Measurements from ENCODE around the gene CLASP1.
"Not testable (repeated sequence)": the region's sequence is repeated elsewhere in the genome, so short reads cannot be mapped to it uniquely, and the experiment has no call there.

Gene CLASP1

GRCh38 chr2:121468936-121469335, 180.3 kb downstream of the CLASP1 start:
- no peak for DNase-seq

- DNase-seq = no peak
Measured at GRCh38 chr2:121459291-121459690, 190.0 kb downstream of the CLASP1 start.

- DNase-seq = no peak
Measured at GRCh38 chr2:121456325-121456724, 192.9 kb downstream of the CLASP1 start.

- no peak for DNase-seq
Measured at GRCh38 chr2:121455446-121455845, 193.8 kb downstream of the CLASP1 start.

GRCh38 chr2:121454549-121455090, 194.6 kb downstream of the CLASP1 start:
- DNase-seq = no peak

GRCh38 chr2:121451398-121451797, 197.9 kb downstream of the CLASP1 start:
- DNase-seq = no peak

GRCh38 chr2:121450301-121450700, 199.0 kb downstream of the CLASP1 start:
- no peak for DNase-seq

- no peak for DNase-seq
Measured at GRCh38 chr2:121446647-121447241, 202.5 kb downstream of the CLASP1 start.

GRCh38 chr2:121442889-121443288, 206.4 kb downstream of the CLASP1 start:
- no peak for DNase-seq

- DNase-seq = not testable (repeated sequence)
Measured at GRCh38 chr2:121438290-121438689, 211.0 kb downstream of the CLASP1 start.

- DNase-seq = no peak
Measured at GRCh38 chr2:121436918-121437317, 212.3 kb downstream of the CLASP1 start.

GRCh38 chr2:121435790-121436189, 213.5 kb downstream of the CLASP1 start:
- no peak for DNase-seq

- no peak for DNase-seq
Measured at GRCh38 chr2:121431214-121431613, 218.0 kb downstream of the CLASP1 start.

GRCh38 chr2:121429927-121430520, 219.2 kb downstream of the CLASP1 start:
- DNase-seq = no peak

- no peak for DNase-seq
Measured at GRCh38 chr2:121429119-121429903, 220.0 kb downstream of the CLASP1 start.

GRCh38 chr2:121427187-121427689, 222.0 kb downstream of the CLASP1 start:
- DNase-seq = no peak

- DNase-seq = no peak
Measured at GRCh38 chr2:121420486-121420885, 228.8 kb downstream of the CLASP1 start.

GRCh38 chr2:121419081-121419699, 230.1 kb downstream of the CLASP1 start:
- DNase-seq = no peak

GRCh38 chr2:121418494-121419058, 230.7 kb downstream of the CLASP1 start:
- no peak for DNase-seq

GRCh38 chr2:121417826-121418225, 231.4 kb downstream of the CLASP1 start:
- DNase-seq = no peak

- no peak for DNase-seq
Measured at GRCh38 chr2:121415727-121416126, 233.5 kb downstream of the CLASP1 start.

- DNase-seq = no peak
Measured at GRCh38 chr2:121412349-121412748, 236.9 kb downstream of the CLASP1 start.

GRCh38 chr2:121409966-121410365, 239.3 kb downstream of the CLASP1 start:
- DNase-seq = no peak
